Activated T-cell treated with anti-CD3 and anti-CD28 coated beads, Interleukin-2, amount 50 U/mL, for 48 hours (primary cell): ENCODE results near the gene AGMO.

Experiments
- DNase-seq, 2 experiments: peaks; one replicate each; pipeline ENCODE4 v3.0.0-alpha.2; 2020

Gene AGMO

GRCh38 chr7:15199482-15199881, 362.3 kb downstream of the AGMO start:
- no peak for DNase-seq

DNA sequence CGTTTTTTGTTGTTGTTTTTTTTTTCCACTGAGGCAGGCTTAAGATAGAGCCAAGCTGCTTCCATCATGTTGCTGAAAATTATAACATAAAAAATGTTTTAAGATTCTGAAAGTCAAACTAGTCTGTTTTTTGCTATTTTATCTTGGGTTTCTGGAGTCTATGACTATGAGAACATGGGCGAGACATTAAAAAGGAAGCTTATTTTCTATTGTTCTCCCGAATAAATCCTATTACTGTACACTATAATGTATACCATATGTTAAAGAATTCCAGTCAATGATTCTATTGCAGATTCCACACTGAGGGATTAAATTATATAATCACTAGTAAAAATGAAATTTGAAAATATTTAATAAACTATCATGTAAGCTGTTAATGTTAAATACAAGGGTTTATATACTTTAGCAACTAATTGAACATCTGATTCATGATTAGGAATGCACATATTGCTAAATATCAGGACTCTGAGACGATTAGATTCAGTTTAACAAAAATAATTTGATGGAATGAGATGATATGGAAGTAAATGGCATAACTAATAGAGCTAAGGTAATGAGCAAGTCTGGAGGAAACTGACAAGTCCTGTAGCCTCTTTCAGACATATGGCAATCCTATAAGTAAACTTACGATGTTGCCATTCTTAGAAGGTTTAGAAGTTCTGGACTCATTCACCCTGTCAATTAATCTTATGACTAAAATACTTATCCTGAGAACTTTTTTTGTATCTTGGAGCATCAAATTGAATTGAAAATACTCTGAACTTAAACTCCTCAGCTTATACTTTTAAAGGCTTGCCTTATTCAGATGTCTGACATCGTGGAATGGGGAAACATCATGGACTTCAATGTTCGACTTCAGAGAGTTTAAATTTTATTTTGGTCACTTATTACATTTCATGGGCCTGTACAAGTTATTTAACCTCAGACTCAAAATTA, 364.5 kb downstream of the AGMO start:
- DNase-seq: no peak

GRCh38 chr7:15178065-15178464, 383.8 kb downstream of the AGMO start:
- no peak for DNase-seq

GRCh38 chr7:15176089-15176488, 385.7 kb downstream of the AGMO start:
- no peak for DNase-seq

GRCh38 chr7:15175152-15175551, 386.7 kb downstream of the AGMO start:
- no peak for DNase-seq

GRCh38 chr7:15174485-15174884, 387.3 kb downstream of the AGMO start:
- DNase-seq: no peak

DNA sequence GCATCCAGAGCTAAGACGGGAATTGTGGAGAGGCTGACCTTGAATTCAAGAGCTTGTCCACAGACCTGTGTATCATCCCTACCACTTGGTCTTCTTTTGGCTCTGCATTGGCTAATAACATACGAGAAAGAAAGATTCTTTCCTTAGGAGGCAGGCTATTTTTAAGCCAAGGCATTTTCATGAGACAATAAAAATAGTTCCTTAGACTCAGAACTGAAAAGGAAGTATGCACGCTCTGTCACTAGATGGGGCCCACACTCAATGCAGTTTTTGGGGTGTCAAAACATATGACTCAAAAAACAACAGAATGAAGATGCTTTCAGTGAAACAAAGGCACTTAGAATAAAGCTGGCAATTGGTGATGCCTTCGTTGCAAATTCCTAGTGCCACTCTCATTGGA, 393.3 kb downstream of the AGMO start:
- no peak for DNase-seq

DNA sequence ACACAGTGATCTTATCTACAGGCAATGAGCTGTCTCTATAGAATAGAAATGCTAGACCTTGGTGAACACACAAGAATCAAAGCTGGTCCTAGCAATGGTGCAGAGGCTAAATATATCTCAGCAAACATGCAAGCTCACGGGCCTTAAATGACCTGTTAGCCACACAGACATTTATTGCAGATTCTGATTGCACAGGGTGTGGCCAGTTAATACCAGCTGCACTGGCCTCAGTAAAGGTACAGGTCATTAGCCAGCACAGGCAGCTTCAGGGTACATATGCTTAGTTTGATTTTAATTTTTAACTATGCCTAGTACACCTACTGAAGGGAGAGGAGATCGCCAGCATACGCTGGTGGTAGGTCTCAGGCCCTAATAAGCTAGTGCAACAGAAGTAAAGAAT, 393.9 kb downstream of the AGMO start:
- no peak for DNase-seq

DNA sequence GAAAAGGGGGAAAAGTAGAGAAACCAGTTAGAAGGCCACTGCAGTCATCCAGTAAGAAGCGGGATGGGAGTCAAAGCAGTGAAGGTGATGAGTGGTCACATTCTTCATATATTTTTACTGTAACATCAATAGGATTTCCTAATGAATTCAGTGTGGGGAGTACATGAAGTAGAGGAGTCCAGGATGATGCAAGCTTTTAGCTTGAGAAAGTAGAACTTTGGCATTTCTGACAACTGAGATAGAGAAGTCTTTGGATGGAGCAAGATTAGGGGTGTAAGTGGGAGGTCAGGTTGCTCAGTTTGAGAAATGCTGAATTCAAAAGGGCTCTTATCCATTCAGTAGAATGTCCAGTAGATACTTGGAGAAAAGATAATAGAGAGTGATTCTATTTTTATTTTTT, 395.2 kb downstream of the AGMO start:
- no peak for DNase-seq

GRCh38 chr7:15159261-15159660, 402.6 kb downstream of the AGMO start:
- DNase-seq: no peak

GRCh38 chr7:15158141-15158810, 403.5 kb downstream of the AGMO start:
- no peak for DNase-seq
